KMS-11 (cell line): Measurements from ENCODE around the gene FAM222A.

ENCODE experiments used
- H2AFZ ChIP-seq: fragments of 200-600 bp; sonication (generic); 2 replicates; pipeline ENCODE4 v1.6.1; 2016; ENCODE audit warnings: antibody characterized with exemption, mixed run types, low read depth
- H3K27ac ChIP-seq: fragments of 200-600 bp; sonication (generic); 2 replicates; pipeline ENCODE4 v1.6.1; 2016; ENCODE audit warnings: mild to moderate bottlenecking, mixed run types
- H3K27me3 ChIP-seq: fragments of 200-600 bp; sonication (generic); 2 replicates; pipeline ENCODE4 v1.6.1; 2017; ENCODE audit warnings: mild to moderate bottlenecking, low read depth, mixed run types, moderate library complexity; ENCODE audit not compliant: insufficient read depth
- H3K36me3 ChIP-seq: fragments of 200-600 bp; sonication (generic); 2 replicates; pipeline ENCODE4 v1.6.1; 2017; ENCODE audit warnings: mild to moderate bottlenecking, mixed run types; ENCODE audit not compliant: insufficient read depth
- H3K4me1 ChIP-seq: fragments of 200-600 bp; sonication (generic); 2 replicates; pipeline ENCODE4 v1.6.1; 2016; ENCODE audit warnings: mild to moderate bottlenecking, low read depth, mixed run types; ENCODE audit not compliant: poor library complexity, severe bottlenecking
- H3K4me2 ChIP-seq: fragments of 200-600 bp; sonication (generic); 2 replicates; pipeline ENCODE4 v1.7.0; 2016; ENCODE audit warnings: mild to moderate bottlenecking, mixed run types
- H3K4me3 ChIP-seq: fragments of 200-600 bp; sonication (generic); IDR thresholded peaks from 2 replicates; pipeline ENCODE4 v1.6.1; 2017; ENCODE audit warnings: low read depth, low read length, mixed read lengths; ENCODE audit not compliant: insufficient read depth
- H3K79me2 ChIP-seq: fragments of 200-600 bp; sonication (generic); 2 replicates; pipeline ENCODE4 v1.6.1; 2016; ENCODE audit warnings: low read depth, mixed run types; ENCODE audit not compliant: insufficient read depth
- H3K9ac ChIP-seq: fragments of 200-600 bp; sonication (generic); 2 replicates; pipeline ENCODE4 v1.6.1; 2016; ENCODE audit warnings: mild to moderate bottlenecking, mixed run types
- H4K20me1 ChIP-seq: fragments of 200-600 bp; sonication (generic); 2 replicates; pipeline ENCODE4 v1.6.1; 2016; ENCODE audit warnings: mild to moderate bottlenecking, mixed run types; ENCODE audit not compliant: insufficient read depth
- CTCF ChIP-seq: fragments of 200-600 bp; sonication (generic); conservative IDR thresholded peaks from 2 replicates; pipeline ENCODE4 v1.6.1; 2017; ENCODE audit warnings: low read depth, mild to moderate bottlenecking, antibody characterized with exemption, low read length, moderate library complexity, mixed read lengths

The FAM222A gene

GRCh38 chr12:109816870-109817269 lies 103.2 kb downstream of the FAM222A start:
- no peak overlapping the region for H3K9ac ChIP-seq
- H3K27ac ChIP-seq = no peak overlapping the region
- no peak for TF ChIP-seq CTCF
- H4K20me1 ChIP-seq = no peaks in the 10 kb centered on the region
- no peaks in the 10 kb centered on the region for H3K4me1 ChIP-seq
- no peaks in the 10 kb centered on the region for H3K79me2 ChIP-seq
- no peak overlapping the region for H3K4me3 ChIP-seq
- peaks cover 2% of the 10 kb centered on the region; the same call in 1 of the 2 replicates for H3K27me3 ChIP-seq
- H3K36me3 ChIP-seq = no peaks in the 10 kb centered on the region
- H3K4me2 ChIP-seq = no peak overlapping the region
- H2AFZ ChIP-seq = no peak overlapping the region

- no peaks in the 10 kb centered on the region for H3K36me3 ChIP-seq
- no peak for TF ChIP-seq CTCF
- H3K4me2 ChIP-seq = no peak overlapping the region
- H3K27me3 ChIP-seq = peaks cover 2% of the 10 kb centered on the region; the same call in 1 of the 2 replicates
- no peaks in the 10 kb centered on the region for H4K20me1 ChIP-seq
- H3K27ac ChIP-seq = no peak overlapping the region
- H2AFZ ChIP-seq = no peak overlapping the region
- H3K4me3 ChIP-seq = no peak overlapping the region
- H3K4me1 ChIP-seq = no peaks in the 10 kb centered on the region
- no peak overlapping the region for H3K9ac ChIP-seq
- H3K79me2 ChIP-seq = no peaks in the 10 kb centered on the region
Measured at GRCh38 chr12:109817627-109818231, 104.1 kb downstream of the FAM222A start.

GRCh38 chr12:109818253-109818652 lies 104.6 kb downstream of the FAM222A start:
- Histone ChIP-seq H3K9ac (no peak overlapping the region), H2AFZ (no peak overlapping the region), H3K79me2 (no peaks in the 10 kb centered on the region), H3K4me3 (no peak overlapping the region), H3K36me3 (no peaks in the 10 kb centered on the region), H3K4me1 (no peaks in the 10 kb centered on the region), H3K27ac (no peak overlapping the region), H3K4me2 (no peak overlapping the region), H4K20me1 (no peaks in the 10 kb centered on the region), H3K27me3 (peaks cover 2% of the 10 kb centered on the region; the same call in 1 of the 2 replicates)
- no peak for TF ChIP-seq CTCF

- TF ChIP-seq CTCF = no peak
- H3K4me3 ChIP-seq = no peak overlapping the region
- peaks cover 2% of the 10 kb centered on the region; the same call in 1 of the 2 replicates for H3K27me3 ChIP-seq
- H3K36me3 ChIP-seq = no peaks in the 10 kb centered on the region
- H2AFZ ChIP-seq = no peak overlapping the region
- no peaks in the 10 kb centered on the region for H4K20me1 ChIP-seq
- H3K27ac ChIP-seq = no peak overlapping the region
- H3K4me1 ChIP-seq = no peaks in the 10 kb centered on the region
- no peak overlapping the region for H3K4me2 ChIP-seq
- no peak overlapping the region for H3K9ac ChIP-seq
- H3K79me2 ChIP-seq = no peaks in the 10 kb centered on the region
Measured at GRCh38 chr12:109818905-109819500, 105.4 kb downstream of the FAM222A start.
